Endodermal cell (in vitro differentiated cells): ENCODE data around the gene ANAPC10. TPM values are rescaled to one million over a fixed set of nuclear protein-coding genes. Genes with fewer than 3 reads are reported as not detected.

Experiments used
- DNase-seq: peaks from one replicate; pipeline ENCODE4 v3.0.0-alpha.2; 2017
- H3K27ac ChIP-seq: 2 replicates; pipeline ENCODE4 v1.5.1; 2013; ENCODE audit warnings: mild to moderate bottlenecking, low read depth, low read length, moderate library complexity
- H3K27me3 ChIP-seq: 2 replicates; pipeline ENCODE4 v1.6.1; 2013; ENCODE audit warnings: mild to moderate bottlenecking, low read length, moderate library complexity; ENCODE audit not compliant: insufficient read depth, control insufficient read depth, poor library complexity, severe bottlenecking
- H3K36me3 ChIP-seq: 2 replicates; pipeline ENCODE4 v1.7.0; 2013; ENCODE audit warnings: mild to moderate bottlenecking, low read length, moderate library complexity; ENCODE audit not compliant: control insufficient read depth, insufficient read depth
- H3K4me1 ChIP-seq: one replicate; pipeline ENCODE4 v1.7.0; 2013; ENCODE audit warnings: low read length; ENCODE audit not compliant: control insufficient read depth, insufficient read depth
- H3K4me3 ChIP-seq: 2 replicates; pipeline ENCODE4 v1.5.1; 2013; ENCODE audit warnings: mild to moderate bottlenecking, low read length, moderate library complexity
- H3K9ac ChIP-seq: 2 replicates; pipeline ENCODE4 v1.6.1; 2013; ENCODE audit warnings: mild to moderate bottlenecking, low read length, moderate library complexity; ENCODE audit not compliant: poor library complexity, severe bottlenecking; ENCODE audit errors: extremely low read depth
- H3K9me3 ChIP-seq: 2 replicates; pipeline ENCODE4 v1.6.1; 2013; ENCODE audit warnings: mild to moderate bottlenecking, low read length, moderate library complexity; ENCODE audit not compliant: control insufficient read depth
- H3K27ac Mint-ChIP-seq: 2 replicates; pipeline ENCODE4 v1.8.0; 2020; ENCODE audit warnings: mixed read lengths
- H3K27me3 Mint-ChIP-seq: 2 replicates; pipeline ENCODE4 v1.8.0; 2021; ENCODE audit warnings: mild to moderate bottlenecking, mixed read lengths; ENCODE audit not compliant: insufficient read depth
- H3K36me3 Mint-ChIP-seq: 2 replicates; pipeline ENCODE4 v1.8.0; 2020; ENCODE audit warnings: low read depth, mixed read lengths
- H3K4me1 Mint-ChIP-seq: 2 replicates; pipeline ENCODE4 v1.8.0; 2020; ENCODE audit warnings: mixed read lengths
- H3K4me3 Mint-ChIP-seq: 2 replicates; pipeline ENCODE4 v1.8.0; 2020; ENCODE audit warnings: mild to moderate bottlenecking, moderate library complexity, mixed read lengths
- H3K9me3 Mint-ChIP-seq: 2 replicates; pipeline ENCODE4 v1.8.0; 2020; ENCODE audit warnings: mild to moderate bottlenecking, mixed read lengths
- CTCF ChIP-seq: fragments of 200-600 bp; sonication (generic); conservative IDR thresholded peaks from 2 replicates; pipeline ENCODE4 v1.5.0; 2021; ENCODE audit warnings: antibody characterized with exemption, mild to moderate bottlenecking
- WGBS, 2 experiments: methylation state at CpG; one replicate each; pipeline versions ENCODE4 v1.1.5 to v1.1.7; 2013; ENCODE audit warnings: missing lambda C conversion rate in 2 of 2, mixed read lengths in 1 of 2; ENCODE audit not compliant: insufficient coverage in 1 of 2, insufficient read length in 1 of 2; 5-methylcytosine and 5-hydroxymethylcytosine counted together
- total RNA-seq, 2 donors: library from RNA; stranded (reverse); fragmentation: NEBNext Ultra II Directional in 1 of 2; extraction: Animal tissue kit (Norgen Biotek cat#: 25700) in 1 of 2; gene quantifications; 2 replicates in 1 of 2; 3 replicates in 1 of 2; pipeline ENCODE4 v1.2.1, GENCODE V29; 2021

ANAPC10 gene
- total RNA-seq, 2 donors from 2014 or later = 25.0 to 29.6 TPM

GRCh38 chr4:145103496-145103895, 5.5 kb upstream of the ANAPC10 start:
- H3K9me3 Mint-ChIP-seq = no peaks in the 10 kb centered on the region
- no peaks in the 10 kb centered on the region for H3K27me3 ChIP-seq
- H3K9ac ChIP-seq = no peak overlapping the region
- peaks cover 7% of the 10 kb centered on the region for H3K4me1 ChIP-seq
- H3K36me3 Mint-ChIP-seq = peaks cover 21% of the 10 kb centered on the region
- H3K9me3 ChIP-seq = no peaks in the 10 kb centered on the region
- H3K4me3 ChIP-seq = no peak overlapping the region
- H3K4me1 Mint-ChIP-seq = peaks cover 7% of the 10 kb centered on the region
- no peak overlapping the region for H3K4me3 Mint-ChIP-seq
- H3K27ac ChIP-seq = no peak overlapping the region
- no peak overlapping the region for H3K27ac Mint-ChIP-seq
- no peak for DNase-seq
- peaks cover 46% of the 10 kb centered on the region for H3K36me3 ChIP-seq
- H3K27me3 Mint-ChIP-seq = no peaks in the 10 kb centered on the region
- WGBS, 2 experiments = 100% methylated on average over 2 to 3 of the region's 3 CpGs
- no peak for TF ChIP-seq CTCF

- H3K27ac Mint-ChIP-seq = no peak overlapping the region
- H3K27me3 Mint-ChIP-seq = no peaks in the 10 kb centered on the region
- H3K36me3 Mint-ChIP-seq = peaks cover 16% of the 10 kb centered on the region
- H3K36me3 ChIP-seq = peaks cover 38% of the 10 kb centered on the region
- WGBS, 2 experiments = 89 to 92% methylated on average over 1 to 2 of the region's 2 CpGs
- TF ChIP-seq CTCF = no peak
- H3K4me1 Mint-ChIP-seq = peaks cover 7% of the 10 kb centered on the region
- peak overlapping the region; percentile 52 for H3K4me3 ChIP-seq
- H3K9ac ChIP-seq = no peak overlapping the region
- no peak overlapping the region for H3K27ac ChIP-seq
- H3K9me3 Mint-ChIP-seq = no peaks in the 10 kb centered on the region
- H3K4me1 ChIP-seq = peaks cover 7% of the 10 kb centered on the region
- no peaks in the 10 kb centered on the region for H3K9me3 ChIP-seq
- DNase-seq = no peak
- no peak overlapping the region for H3K4me3 Mint-ChIP-seq
- H3K27me3 ChIP-seq = no peaks in the 10 kb centered on the region
Observed at GRCh38 chr4:145102619-145103018, 4.6 kb upstream of the ANAPC10 start.

- H3K4me3 ChIP-seq = peak overlapping the region; percentile 52
- no peaks in the 10 kb centered on the region for H3K27me3 Mint-ChIP-seq
- peaks cover 13% of the 10 kb centered on the region for H3K4me1 Mint-ChIP-seq
- H3K4me1 ChIP-seq = peaks cover 7% of the 10 kb centered on the region
- WGBS, 2 experiments = 82 to 89% methylated on average over 1 of the region's 1 CpG
- H3K9ac ChIP-seq = no peak overlapping the region
- no peaks in the 10 kb centered on the region for H3K9me3 Mint-ChIP-seq
- no peaks in the 10 kb centered on the region for H3K27me3 ChIP-seq
- no peak for TF ChIP-seq CTCF
- DNase-seq = no peak
- peaks cover 23% of the 10 kb centered on the region for H3K36me3 ChIP-seq
- peaks cover 9% of the 10 kb centered on the region for H3K36me3 Mint-ChIP-seq
- H3K4me3 Mint-ChIP-seq = no peak overlapping the region
- H3K9me3 ChIP-seq = no peaks in the 10 kb centered on the region
- no peak overlapping the region for H3K27ac Mint-ChIP-seq
- no peak overlapping the region for H3K27ac ChIP-seq
Observed at GRCh38 chr4:145101091-145101490, 3.1 kb upstream of the ANAPC10 start.
